C4-2B (cell line): ENCODE measurements around the gene PID1.

Source experiments
- CTCF ChIP-seq: fragments of 450-650 bp; conservative IDR thresholded peaks from 2 replicates; pipeline ENCODE4 v1.5.1; 2017; ENCODE audit warnings: mild to moderate bottlenecking
- ZFX ChIP-seq: fragments of 450-650 bp; IDR thresholded peaks from 2 replicates; pipeline ENCODE4 v1.6.1; 2017

- TF ChIP-seq CTCF (no peak), ZFX (no peak)
These were observed 95.0 kb downstream of the PID1 start for GRCh38 chr2:229176136-229176535.
